Measurements from ENCODE around the gene KAZN. TPM values are rescaled to one million over a fixed set of nuclear protein-coding genes. Genes with fewer than 3 reads are reported as not detected.

The KAZN gene
- polyA plus RNA-seq, 1 donor (not counting 4 experiments of a cell fraction or from before 2014, with no cell fraction given) = 5.9 TPM

- no peak for FAIRE-seq
- H2AFZ ChIP-seq (ENCODE audit: control insufficient read depth, low read length) = no peak overlapping the region
- H3K27ac ChIP-seq (ENCODE audit: control insufficient read depth, insufficient read depth, low read length) = no peak overlapping the region
- no peaks in the 10 kb centered on the region for H3K9me1 ChIP-seq (ENCODE audit: control insufficient read depth, extremely low read depth, insufficient read depth, low read length)
- H3K4me2 ChIP-seq (ENCODE audit: control insufficient read depth, extremely low read depth, insufficient read depth, low read depth, low read length) = no peak overlapping the region
- H3K9ac ChIP-seq (ENCODE audit: control insufficient read depth, extremely low read depth, insufficient read depth, low read length) = no peak overlapping the region
- H3K27me3 ChIP-seq (ENCODE audit: control insufficient read depth, extremely low read depth, insufficient read depth, low read length) = no peaks in the 10 kb centered on the region
- no peak for DNase-seq (ENCODE audit: low read depth, low spot score)
- H3K4me3 ChIP-seq (ENCODE audit: control insufficient read depth in 2 of 3, extremely low read depth in 1 of 3, insufficient read depth in 2 of 3, low read depth in 1 of 3, low read length in 3 of 3) = no peak overlapping the region
- no peaks in the 10 kb centered on the region for H3K4me1 ChIP-seq (ENCODE audit: control insufficient read depth, extremely low read depth, insufficient read depth, low read length)
- TF ChIP-seq, protein P1, sequence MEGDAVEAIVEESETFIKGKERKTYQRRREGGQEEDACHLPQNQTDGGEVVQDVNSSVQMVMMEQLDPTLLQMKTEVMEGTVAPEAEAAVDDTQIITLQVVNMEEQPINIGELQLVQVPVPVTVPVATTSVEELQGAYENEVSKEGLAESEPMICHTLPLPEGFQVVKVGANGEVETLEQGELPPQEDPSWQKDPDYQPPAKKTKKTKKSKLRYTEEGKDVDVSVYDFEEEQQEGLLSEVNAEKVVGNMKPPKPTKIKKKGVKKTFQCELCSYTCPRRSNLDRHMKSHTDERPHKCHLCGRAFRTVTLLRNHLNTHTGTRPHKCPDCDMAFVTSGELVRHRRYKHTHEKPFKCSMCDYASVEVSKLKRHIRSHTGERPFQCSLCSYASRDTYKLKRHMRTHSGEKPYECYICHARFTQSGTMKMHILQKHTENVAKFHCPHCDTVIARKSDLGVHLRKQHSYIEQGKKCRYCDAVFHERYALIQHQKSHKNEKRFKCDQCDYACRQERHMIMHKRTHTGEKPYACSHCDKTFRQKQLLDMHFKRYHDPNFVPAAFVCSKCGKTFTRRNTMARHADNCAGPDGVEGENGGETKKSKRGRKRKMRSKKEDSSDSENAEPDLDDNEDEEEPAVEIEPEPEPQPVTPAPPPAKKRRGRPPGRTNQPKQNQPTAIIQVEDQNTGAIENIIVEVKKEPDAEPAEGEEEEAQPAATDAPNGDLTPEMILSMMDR (optimal IDR thresholded peaks at IDR 0.05 in 1 of 3, IDR thresholded peaks at IDR 0.05 in 1 of 3, conservative IDR thresholded peaks at IDR 0.05 in 1 of 3; ENCODE audit: extremely low read depth in 1 of 3, insufficient read depth in 2 of 3, low read length in 3 of 3) = no peak
- no peak for TF ChIP-seq EZH2 (IDR thresholded peaks at IDR 0.05; ENCODE audit: low read length)
- H3K9me3 ChIP-seq (ENCODE audit: control insufficient read depth, low read depth, low read length) = peaks cover 3% of the 10 kb centered on the region
- H4K20me1 ChIP-seq (ENCODE audit: control insufficient read depth, extremely low read depth, insufficient read depth, low read length) = no peaks in the 10 kb centered on the region
- H3K36me3 ChIP-seq (ENCODE audit: control insufficient read depth in 2 of 2, extremely low read depth in 1 of 2, insufficient read depth in 2 of 2, low read length in 2 of 2) = no peaks in the 10 kb centered on the region
- dilution Hi-C loops (cut with MboI; ENCODE audit: extremely low pct_ligation_motif_present, low sequenced_read_pairs) = no loop called here
- H3K79me2 ChIP-seq (ENCODE audit: control insufficient read depth, insufficient read depth, low read length) = no peaks in the 10 kb centered on the region
Observed at GRCh38 chr1:14687147-14687546, 88.7 kb downstream of the KAZN start.

GRCh38 chr1:14689996-14690615 lies 91.6 kb downstream of the KAZN start:
- H2AFZ ChIP-seq (ENCODE audit: control insufficient read depth, low read length) = no peak overlapping the region
- H3K4me1 ChIP-seq (ENCODE audit: control insufficient read depth, extremely low read depth, insufficient read depth, low read length) = no peaks in the 10 kb centered on the region
- H3K4me2 ChIP-seq (ENCODE audit: control insufficient read depth, extremely low read depth, insufficient read depth, low read depth, low read length) = no peak overlapping the region
- H3K9me3 ChIP-seq (ENCODE audit: control insufficient read depth, low read depth, low read length) = no peaks in the 10 kb centered on the region
- no peak overlapping the region for H3K9ac ChIP-seq (ENCODE audit: control insufficient read depth, extremely low read depth, insufficient read depth, low read length)
- no peak overlapping the region for H3K27ac ChIP-seq (ENCODE audit: control insufficient read depth, insufficient read depth, low read length)
- no peak for TF ChIP-seq EZH2 (IDR thresholded peaks at IDR 0.05; ENCODE audit: low read length)
- TF ChIP-seq, protein P1 (optimal IDR thresholded peaks at IDR 0.05 in 1 of 3, IDR thresholded peaks at IDR 0.05 in 1 of 3, conservative IDR thresholded peaks at IDR 0.05 in 1 of 3; ENCODE audit: extremely low read depth in 1 of 3, insufficient read depth in 2 of 3, low read length in 3 of 3) = no peak
- no peaks in the 10 kb centered on the region for H3K36me3 ChIP-seq (ENCODE audit: control insufficient read depth in 2 of 2, extremely low read depth in 1 of 2, insufficient read depth in 2 of 2, low read length in 2 of 2)
- no peak for FAIRE-seq
- H4K20me1 ChIP-seq (ENCODE audit: control insufficient read depth, extremely low read depth, insufficient read depth, low read length) = no peaks in the 10 kb centered on the region
- DNase-seq (ENCODE audit: low read depth, low spot score) = no peak
- no peaks in the 10 kb centered on the region for H3K79me2 ChIP-seq (ENCODE audit: control insufficient read depth, insufficient read depth, low read length)
- H3K27me3 ChIP-seq (ENCODE audit: control insufficient read depth, extremely low read depth, insufficient read depth, low read length) = peaks cover 4% of the 10 kb centered on the region
- dilution Hi-C loops (cut with MboI; ENCODE audit: extremely low pct_ligation_motif_present, low sequenced_read_pairs) = no loop called here
- no peaks in the 10 kb centered on the region for H3K9me1 ChIP-seq (ENCODE audit: control insufficient read depth, extremely low read depth, insufficient read depth, low read length)
- H3K4me3 ChIP-seq (ENCODE audit: control insufficient read depth in 2 of 3, extremely low read depth in 1 of 3, insufficient read depth in 2 of 3, low read depth in 1 of 3, low read length in 3 of 3) = no peak overlapping the region
